Posterior vena cava (tissue), 2 donors: ENCODE results near the gene ZSWIM5. TPM values are rescaled to one million over a fixed set of nuclear protein-coding genes. Genes with fewer than 3 reads are reported as not detected.
"Not testable (repeated sequence)": the region's sequence is repeated elsewhere in the genome, so short reads cannot be mapped to it uniquely, and the experiment has no call there.

Experiments
- DNase-seq: peaks from one replicate; pipeline ENCODE4 v3.0.0-alpha.2; 2020; ENCODE audit warnings: low spot score
- intact Hi-C, 2 donors: fragments of 100-400 bp; cut with DNase I; formaldehyde crosslinking; loops; one replicate each; pipeline versions ENCODE4 v1.14.1 to v1.14.2; 2022 to 2023
- total RNA-seq, 2 donors: library from RNA; stranded (reverse); fragmentation: NEBNext Ultra II Directional; extraction: Animal tissue kit (Norgen Biotek cat#: 25700); gene quantifications; one replicate each; pipeline ENCODE4 v1.2.1, GENCODE V29; 2021
- donor health status: DM: yes; HTN: yes; CAD: no.
- donor health status: DM: yes; HTN: yes; CAD: no.

ZSWIM5 gene
- total RNA-seq, 2 donors from 2014 or later: 1.9 to 2.4 TPM

DNA sequence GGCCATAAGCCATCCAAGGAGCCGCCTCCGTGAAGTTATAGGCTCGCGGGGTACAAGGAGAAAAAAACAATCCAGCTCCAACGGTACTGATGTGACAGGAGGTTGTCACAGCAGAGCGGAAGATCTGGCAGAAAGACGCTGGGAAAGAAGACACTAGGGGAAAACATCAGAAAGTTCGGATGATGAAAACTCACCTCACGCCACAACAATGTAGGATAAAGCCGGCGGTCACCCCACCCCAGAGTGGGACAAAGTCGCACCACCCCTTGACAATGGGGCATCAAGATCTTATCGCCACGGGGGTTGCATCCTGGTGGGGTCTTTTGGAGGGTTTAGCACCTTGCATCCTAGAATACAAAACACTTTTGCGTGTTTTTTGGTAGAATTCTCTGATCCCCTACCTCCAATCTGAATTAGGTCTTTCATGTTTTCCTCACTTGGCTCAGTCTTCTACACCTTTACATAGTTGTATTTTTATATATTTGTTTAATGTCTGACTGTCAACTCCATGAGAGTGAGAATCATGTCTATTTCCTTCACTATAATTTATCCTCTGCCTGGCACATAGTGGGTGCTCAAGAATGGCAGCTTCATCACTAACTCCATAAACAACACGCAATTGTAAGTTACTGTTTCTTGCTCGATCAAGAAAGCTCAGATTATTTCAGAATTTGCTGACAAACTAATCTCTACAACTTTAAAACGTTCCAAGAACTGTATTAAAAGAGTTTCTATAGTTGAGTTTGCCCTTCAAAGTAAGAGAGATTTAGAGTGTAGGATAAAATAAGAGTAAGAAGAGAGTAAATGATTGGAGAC is 611 bp upstream of the ZSWIM5 start:
- no peak for DNase-seq
- intact Hi-C loops: no loop called here

DNA sequence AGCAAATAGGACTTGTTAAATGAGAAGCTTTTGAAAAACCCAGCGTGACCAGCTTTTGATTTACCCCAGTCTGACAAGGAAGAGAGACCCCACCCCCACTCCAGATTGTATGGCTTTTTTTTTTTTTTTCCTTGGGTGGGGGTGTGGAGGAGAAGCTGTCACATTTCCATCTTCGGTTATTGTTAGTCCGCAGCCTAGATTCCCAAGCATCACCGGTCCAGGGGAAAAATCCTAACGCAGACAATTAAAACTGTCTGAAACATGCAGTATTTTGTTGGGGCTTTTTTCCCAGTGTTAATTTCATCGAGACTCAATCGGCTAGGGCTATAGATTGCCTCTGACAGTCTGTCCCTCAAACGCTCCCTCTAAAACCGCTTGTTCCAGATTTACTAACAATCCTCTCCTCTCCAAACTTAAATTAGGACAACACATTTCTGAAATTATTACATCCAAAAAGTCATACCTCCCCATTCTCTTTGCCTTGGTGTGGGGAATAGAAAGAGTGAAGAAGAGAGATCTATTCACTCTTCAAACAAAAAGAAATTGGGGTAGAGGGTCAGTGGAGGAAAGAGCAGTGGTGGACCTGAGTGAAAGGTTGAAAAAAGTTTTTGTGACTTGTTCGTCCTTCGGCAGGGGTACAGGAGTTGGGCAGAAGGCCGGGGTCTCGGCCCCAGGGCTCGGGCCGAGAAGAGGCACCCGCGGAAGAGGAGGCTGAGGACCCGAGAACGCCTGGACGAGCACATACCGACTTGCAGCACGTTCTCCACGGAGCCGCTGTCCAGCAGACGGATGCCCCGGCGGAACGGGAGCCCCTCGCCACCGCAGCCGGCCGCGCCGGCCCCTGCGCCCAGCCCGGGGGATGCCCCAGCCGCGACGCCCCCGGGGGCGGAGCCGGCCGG is 1.1 kb downstream of the ZSWIM5 start:
- intact Hi-C loops: no loop called here
- peak; percentile 82 for DNase-seq

DNA sequence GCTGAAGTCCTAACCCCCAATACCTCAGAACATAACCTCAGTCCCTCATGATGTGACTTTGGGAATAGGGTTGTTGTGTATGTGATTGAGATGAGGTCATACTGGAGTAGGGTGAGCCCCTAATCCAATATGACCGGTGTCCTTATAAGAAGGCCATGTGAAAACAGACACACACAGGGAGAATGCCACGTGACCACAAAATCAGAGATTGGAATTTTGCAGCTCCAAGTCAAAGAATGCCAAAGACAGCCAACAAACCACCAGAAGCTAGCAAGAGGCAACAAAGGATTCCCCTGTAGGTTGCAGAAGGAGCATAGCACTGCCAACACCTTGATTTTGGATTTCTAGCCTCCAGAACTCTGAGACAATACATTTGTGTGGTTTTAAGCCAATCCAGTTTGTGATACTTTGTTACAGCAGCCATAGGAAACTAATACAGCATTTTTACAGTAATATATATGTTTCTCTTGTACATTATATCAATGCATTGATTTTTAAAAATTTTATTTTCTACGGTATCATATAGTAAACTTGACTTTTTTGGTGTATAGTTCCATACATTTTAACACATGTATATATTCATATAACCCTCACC is 5.4 kb downstream of the ZSWIM5 start:
- no peak for DNase-seq
- intact Hi-C loops: no loop called here

DNA sequence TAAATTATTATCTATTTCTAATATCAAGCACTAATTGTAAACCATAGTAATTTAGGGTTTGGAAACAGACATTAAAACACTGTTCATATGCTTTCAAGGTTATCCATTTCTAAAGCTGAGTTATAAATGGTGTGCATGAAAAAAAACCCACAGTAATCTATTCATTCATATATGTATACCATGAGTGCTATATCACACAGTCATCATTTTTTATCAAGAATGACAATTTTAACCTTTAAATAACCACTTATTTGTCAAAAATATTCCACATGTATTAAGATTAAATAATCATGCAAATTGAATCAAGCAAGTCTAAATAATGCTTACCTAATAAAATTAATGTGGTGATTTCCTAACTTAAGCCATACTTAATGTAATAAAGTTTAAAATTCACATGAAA is 6.0 kb downstream of the ZSWIM5 start:
- intact Hi-C loops: no loop called here
- no peak for DNase-seq

DNA sequence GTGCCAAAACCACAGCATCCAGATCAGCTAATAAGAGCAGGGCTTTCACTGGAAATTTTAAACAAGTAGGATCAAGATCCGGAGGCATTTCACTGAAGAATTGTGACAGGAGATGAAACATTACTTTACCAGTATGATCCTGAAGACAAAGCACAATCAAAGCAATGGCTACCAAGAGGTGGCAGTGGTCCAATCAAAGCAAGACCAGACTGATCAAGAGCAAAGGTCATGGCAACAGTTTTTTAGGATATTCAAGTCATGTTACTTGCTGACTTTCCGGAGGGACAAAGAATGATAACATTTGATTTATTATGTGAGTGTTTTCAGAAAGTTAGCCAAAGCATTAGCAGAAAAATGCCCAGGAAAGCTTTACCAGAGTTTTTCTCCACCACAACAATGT is 8.2 kb downstream of the ZSWIM5 start:
- DNase-seq: no peak
- intact Hi-C loops: no loop called here

DNA sequence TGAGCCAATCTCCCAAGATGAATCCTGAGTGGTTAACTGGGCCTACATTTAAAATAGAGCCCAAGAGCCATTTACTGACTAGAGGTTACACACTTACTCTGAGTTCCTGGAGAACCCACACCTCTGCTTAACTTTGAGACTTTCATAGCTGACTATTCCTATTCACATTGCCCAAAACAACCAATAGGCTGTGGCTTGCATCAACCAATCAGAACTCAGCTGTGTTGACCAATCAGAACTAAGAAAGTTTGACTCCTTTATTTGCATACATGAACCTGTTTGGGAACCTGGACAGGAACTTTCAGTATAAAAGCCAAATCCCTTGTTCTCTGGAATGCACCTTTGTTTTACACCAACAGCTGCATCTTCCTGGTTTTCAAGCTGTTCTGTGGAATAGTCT is 9.5 kb downstream of the ZSWIM5 start:
- intact Hi-C loops: no loop called here
- no peak for DNase-seq

DNA sequence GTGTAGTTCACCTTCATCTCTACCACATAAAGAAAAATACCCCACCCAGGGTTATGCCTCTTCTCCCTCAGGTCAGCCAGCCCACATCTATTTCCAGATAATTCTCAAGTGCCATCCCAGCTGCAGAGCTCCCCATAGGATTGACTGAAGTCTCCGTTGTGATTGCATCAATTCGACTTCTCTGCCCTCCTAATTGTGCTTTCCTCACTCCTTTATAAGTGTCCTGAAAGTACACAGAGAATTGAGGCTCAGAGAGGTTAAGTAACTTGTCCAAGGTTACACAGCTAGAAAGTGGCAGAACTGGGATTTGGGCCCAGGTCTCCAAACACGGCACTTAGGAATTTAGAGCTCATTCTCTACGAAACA is 15.0 kb downstream of the ZSWIM5 start:
- no peak for DNase-seq
- intact Hi-C loops: no loop called here

DNA sequence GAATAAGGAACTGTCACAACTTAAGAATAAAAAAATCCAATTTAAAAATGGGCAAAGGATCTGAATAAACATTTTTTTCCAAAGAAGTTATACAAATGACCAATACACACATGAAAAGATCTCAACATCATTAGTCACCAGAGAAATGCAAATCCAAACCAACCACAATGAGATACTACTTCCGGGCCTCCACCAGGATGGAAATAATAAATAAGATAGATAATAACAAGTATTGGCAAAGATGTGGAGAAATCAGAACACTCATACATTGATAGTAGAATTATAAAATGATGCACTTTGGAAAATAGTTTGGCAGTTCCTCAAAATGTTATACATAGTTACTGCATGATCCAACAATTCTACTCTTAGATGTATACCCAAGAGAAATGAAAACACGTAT is 18.7 kb downstream of the ZSWIM5 start:
- intact Hi-C loops: no loop called here
- no peak for DNase-seq

DNA sequence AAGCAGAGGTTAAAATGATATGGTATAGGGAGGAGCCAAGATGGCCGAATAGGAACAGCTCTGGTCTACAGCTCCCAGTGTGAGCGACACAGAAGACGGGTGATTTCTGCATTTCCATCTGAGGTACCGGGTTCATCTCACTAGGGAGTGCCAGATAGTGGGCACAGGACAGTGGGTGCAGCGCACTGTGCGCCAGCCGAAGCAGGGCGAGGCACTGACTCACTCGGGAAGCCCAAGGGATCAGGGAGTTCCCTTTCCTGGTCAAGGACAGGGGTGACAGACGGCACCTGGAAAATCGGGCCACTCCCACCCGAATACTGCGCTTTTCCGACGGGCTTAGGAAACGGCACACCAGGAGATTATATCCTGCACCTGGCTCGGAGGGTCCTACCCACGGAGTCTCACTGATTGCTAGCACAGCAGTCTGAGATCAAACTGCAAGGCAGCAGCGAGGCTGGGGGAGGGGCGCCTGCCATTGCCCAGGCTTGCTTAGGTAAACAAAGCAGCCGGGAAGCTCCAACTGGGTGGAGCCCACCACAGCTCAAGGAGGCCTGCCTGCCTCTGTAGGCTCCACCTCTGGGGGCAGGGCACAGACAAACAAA is 26.4 kb downstream of the ZSWIM5 start:
- intact Hi-C loops: not testable (repeated sequence)

DNA sequence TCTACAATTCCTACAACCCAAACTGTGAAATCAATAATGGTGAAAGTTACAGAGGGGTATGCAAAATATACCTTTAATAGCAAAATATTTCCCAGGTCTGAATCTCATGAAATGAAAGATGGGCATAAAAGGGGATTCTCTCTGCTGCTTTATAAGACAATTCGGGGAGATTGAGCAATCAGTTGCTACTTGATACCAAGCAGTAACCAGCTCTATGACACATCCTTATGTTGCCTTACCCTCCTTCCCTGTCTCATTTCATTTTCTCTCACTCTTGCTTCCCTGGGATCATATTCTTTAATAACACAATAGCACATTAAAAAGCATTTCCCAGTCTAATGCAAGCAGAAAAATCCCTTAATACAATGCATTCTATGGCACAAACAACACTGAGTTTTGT is 29.0 kb downstream of the ZSWIM5 start:
- no peak for DNase-seq
- intact Hi-C loops: no loop called here

More for the DNA sequence above, 26.4 kb downstream of the ZSWIM5 start:
- DNase-seq: not testable (repeated sequence)

DNA sequence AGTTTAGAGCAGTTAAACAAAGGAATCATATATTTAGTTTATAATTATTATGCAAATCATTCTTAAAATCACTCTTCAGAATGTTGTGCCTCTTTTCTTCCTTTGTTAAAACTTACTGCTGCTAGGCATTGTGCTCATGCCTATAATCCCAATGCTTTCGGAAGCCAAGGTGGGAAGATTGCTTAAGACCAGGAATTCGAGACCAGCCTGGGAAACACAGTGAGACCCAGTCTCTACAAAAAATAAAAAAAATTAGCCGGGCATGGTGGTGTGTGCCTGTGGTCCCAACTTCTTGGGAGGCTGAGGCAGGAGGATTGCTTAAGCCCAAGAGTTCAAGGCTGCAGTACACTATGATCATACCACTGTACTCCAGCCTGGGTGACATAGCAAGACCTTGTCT is 33.6 kb downstream of the ZSWIM5 start:
- intact Hi-C loops: no loop called here
- DNase-seq: no peak

DNA sequence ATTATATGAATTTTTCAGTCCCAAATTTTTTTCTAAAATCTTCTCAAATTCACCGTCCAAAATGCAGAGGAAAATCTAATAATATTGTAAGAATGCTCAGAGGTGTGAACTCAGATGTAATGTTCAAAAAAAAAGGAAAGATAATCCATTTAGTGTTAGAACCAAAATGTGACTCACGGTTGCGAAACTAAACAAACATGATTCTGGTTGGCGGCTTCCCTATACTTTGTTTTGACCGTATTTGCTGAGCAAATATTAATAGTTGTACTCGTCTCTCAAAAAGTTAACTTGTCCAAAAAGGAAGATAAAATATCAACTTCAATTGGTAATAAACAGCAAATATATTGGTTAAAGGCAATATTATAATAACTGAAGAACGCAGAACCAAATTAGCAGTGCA is 34.4 kb downstream of the ZSWIM5 start:
- DNase-seq: no peak
- intact Hi-C loops: no loop called here

DNA sequence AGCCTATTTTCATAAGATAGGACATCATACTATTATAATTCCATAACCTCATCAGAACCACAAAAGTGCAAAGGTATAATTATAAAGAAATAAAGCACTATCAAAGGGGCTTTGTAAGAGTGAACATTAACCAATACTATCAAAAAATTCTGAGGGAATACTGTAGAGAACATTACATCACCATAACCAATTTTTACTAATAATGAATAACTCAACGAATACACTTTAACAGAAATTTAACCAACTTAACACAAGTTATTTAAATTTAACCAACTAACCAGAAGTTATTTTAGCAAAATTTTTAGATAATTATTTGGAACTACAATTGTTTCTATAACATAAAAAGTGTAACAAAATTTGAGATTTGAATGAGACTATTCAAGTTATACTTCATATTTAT is 34.8 kb downstream of the ZSWIM5 start:
- no peak for DNase-seq
- intact Hi-C loops: no loop called here

DNA sequence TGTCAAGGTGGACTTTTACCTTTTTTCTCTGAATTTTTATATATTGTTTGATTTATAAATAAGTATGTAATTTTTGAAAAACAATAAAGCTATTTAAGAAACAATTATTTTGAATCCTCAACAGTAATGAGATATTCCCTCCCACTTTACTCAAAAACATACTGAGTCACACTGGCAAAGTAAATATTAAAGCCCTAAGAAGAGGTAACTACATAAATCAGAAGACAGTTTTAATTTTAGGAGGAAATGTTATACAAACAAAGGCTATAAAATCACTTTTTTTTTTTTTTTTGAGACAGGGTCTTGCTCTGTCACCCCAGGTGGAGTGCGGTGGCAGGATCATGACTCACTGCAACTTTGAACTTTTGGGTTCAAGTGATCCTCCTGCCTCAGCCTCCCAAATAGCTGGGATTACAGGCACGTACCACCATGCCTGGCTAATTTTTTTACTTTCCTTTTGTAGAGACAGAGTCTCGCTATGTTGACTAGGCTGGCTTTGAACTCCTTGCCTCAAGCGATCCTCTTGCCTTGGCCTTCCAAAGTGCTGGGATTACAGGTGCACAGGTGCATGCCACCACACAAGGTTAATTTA is 36.2 kb downstream of the ZSWIM5 start:
- DNase-seq: no peak
- intact Hi-C loops: no loop called here

DNA sequence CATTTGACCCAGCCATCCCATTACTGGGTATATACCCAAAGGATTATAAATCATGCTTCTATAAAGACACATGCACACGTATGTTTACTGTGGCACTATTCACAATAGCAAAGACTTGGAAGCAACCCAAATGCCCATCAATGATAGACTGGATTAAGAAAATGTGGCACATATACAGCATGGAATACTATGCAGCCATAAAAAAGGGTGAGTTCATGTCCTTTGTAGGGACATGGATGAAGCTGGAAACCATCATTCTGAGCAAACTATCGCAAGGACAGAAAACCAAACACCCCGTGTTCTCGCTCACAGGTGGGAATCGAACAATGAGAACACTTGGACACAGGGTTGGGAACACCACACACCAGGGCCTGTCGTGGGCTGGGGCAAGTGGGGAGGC is 38.5 kb downstream of the ZSWIM5 start:
- intact Hi-C loops, DNase-seq: not testable (repeated sequence)

DNA sequence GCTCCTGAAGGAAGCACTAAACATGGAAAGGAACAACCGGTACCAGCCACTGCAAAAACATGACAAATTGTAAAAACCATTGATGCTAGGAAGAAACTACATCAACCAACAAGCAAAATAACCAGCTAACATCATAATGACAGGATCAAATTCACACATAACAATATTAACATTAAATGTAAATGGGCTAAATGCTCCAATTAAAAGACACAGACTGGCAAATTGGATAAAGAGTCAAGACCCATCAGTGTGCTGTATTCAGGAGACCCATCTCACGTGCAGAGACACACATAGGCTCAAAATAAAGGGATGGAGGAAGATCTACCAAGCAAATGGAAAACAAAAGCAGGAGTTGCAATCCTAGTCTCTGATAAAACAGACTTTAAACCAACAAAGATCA is 42.1 kb downstream of the ZSWIM5 start:
- intact Hi-C loops, DNase-seq: not testable (repeated sequence)

DNA sequence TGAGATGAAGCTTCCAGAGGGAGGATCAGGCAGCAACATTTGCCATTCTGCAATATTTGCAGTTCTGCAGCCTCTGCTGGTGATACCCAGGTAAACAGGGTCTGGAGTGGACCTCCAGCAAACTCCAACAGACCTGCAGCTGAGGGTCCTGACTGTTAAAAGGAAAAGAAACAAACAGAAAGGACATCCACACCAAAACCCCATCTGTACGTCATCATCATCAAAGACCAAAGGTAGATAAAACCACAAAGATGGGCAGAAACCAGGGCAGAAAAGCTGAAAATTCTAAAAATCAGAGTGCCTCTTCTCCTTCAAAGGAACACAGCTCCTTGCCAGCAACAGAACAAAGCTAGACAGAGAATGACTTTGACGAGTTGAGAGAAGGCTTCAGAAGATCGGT is 43.3 kb downstream of the ZSWIM5 start:
- DNase-seq, intact Hi-C loops: not testable (repeated sequence)

DNA sequence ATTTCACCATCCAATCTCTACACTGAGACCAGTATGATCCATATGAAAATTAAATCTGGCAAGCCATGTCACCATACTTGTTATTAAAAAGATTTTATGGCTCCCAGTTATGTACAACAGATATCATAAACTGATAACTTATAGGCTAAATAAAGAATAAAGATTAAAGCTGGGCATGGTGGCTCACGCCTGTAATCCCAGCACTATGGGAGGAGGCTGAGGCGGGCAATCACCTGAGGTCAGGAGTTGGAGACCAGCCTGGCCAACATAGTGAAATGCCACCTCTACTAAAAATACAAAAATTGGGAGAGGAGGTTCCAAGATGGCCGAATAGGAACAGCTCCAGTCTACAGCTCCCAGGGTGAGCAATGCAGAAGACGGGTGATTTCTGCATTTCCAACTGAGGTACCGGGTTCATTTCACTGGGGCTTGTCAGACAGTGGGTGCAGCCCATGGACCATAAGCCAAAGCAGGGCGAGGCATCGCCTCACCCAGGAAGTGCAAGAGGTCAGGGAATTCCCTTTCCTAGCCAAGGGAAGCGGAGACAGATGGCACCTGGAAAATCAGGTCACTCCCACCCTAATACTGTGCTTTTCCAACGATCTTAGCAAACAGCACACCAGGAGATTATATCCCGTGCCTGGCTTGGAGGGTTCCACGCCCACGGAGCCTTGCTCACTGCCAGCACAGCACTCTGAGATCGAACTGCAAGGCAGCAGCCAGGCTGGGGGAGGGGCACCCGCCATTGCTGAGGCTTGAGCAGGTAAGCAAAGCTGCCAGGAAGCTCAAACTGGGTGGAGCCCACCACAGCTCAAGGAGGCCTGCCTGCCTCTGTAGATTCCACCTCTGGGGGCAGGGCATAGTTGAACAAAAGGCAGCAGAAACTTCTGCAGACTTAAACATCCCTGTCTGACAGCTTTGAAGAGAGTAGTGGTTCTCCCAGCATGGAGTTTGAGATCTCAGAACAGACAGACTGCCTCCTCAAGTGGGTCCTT is 44.1 kb downstream of the ZSWIM5 start:
- intact Hi-C loops, DNase-seq: not testable (repeated sequence)
